GM21390 (cell line): Measurements from ENCODE around the gene P2RY11.
A peak's percentile ranks its signal among the peaks of the same experiment; 100 is the strongest.

Source experiments
- ATAC-seq: cut with Tn5 transposase; IDR thresholded peaks from one replicate; pipeline ENCODE4 v1.9.1; 2021; ENCODE audit not compliant: unreplicated experiment

Gene P2RY11

GRCh38 chr19:10093295-10094186, 18.0 kb upstream of the P2RY11 start:
- no peak for ATAC-seq

- ATAC-seq = no peak
Observed at GRCh38 chr19:10095622-10095947, 15.9 kb upstream of the P2RY11 start.

GRCh38 chr19:10095948-10096614, 15.4 kb upstream of the P2RY11 start:
- peak; percentile 66 for ATAC-seq

GRCh38 chr19:10096615-10096963, 14.9 kb upstream of the P2RY11 start:
- ATAC-seq = no peak

GRCh38 chr19:10100163-10100785, 11.2 kb upstream of the P2RY11 start:
- no peak for ATAC-seq

GRCh38 chr19:10102787-10103236, 8.7 kb upstream of the P2RY11 start:
- ATAC-seq = no peak

GRCh38 chr19:10104130-10104513, 7.4 kb upstream of the P2RY11 start:
- no peak for ATAC-seq

- ATAC-seq = peak; percentile 46
Observed at GRCh38 chr19:10104665-10105508, 6.6 kb upstream of the P2RY11 start.

GRCh38 chr19:10105509-10106099, 5.9 kb upstream of the P2RY11 start:
- ATAC-seq = no peak

GRCh38 chr19:10106100-10106936, 5.2 kb upstream of the P2RY11 start, which contains the start of gene PPAN:
Gene PPAN (plus strand): TSS chr19:10106362. CDS start chr19:10106395, 33 bp downstream.
- peak; percentile 51 for ATAC-seq

- no peak for ATAC-seq
Observed at GRCh38 chr19:10107254-10107653, 4.2 kb upstream of the P2RY11 start.

- ATAC-seq = no peak
Observed at GRCh38 chr19:10107817-10108367, 3.6 kb upstream of the P2RY11 start.

- no peak for ATAC-seq
Observed at GRCh38 chr19:10109528-10109927, 2.0 kb upstream of the P2RY11 start.

GRCh38 chr19:10110076-10110971, 1.2 kb upstream of the P2RY11 start:
- no peak for ATAC-seq

- no peak for ATAC-seq
Observed at GRCh38 chr19:10110972-10111317, 548 bp upstream of the P2RY11 start.

GRCh38 chr19:10112037-10112761, 706 bp downstream of the P2RY11 start:
- ATAC-seq = no peak

- no peak for ATAC-seq
Observed at GRCh38 chr19:10112895-10113591, 1.6 kb downstream of the P2RY11 start.
